Dedifferentiated amniotic fluid mesenchymal stem cell (primary cell): ENCODE data around the gene KIAA2012.
"Not testable (repeated sequence)": the region's sequence is repeated elsewhere in the genome, so short reads cannot be mapped to it uniquely, and the experiment has no call there.

Source experiments
- DNase-seq: peaks from one replicate; pipeline ENCODE4 v3.0.0-alpha.2; 2016; ENCODE audit errors: extremely low spot score

Gene KIAA2012

GRCh38 chr2:202194418-202194817, 121.4 kb downstream of the KIAA2012 start:
- DNase-seq: no peak

GRCh38 chr2:202196727-202197126, 123.7 kb downstream of the KIAA2012 start:
- DNase-seq: no peak

GRCh38 chr2:202201220-202202160, 128.4 kb downstream of the KIAA2012 start:
- DNase-seq: no peak

- no peak for DNase-seq
Measured at GRCh38 chr2:202203348-202203747, 130.3 kb downstream of the KIAA2012 start.

GRCh38 chr2:202204855-202205254, 131.8 kb downstream of the KIAA2012 start:
- DNase-seq: no peak

GRCh38 chr2:202208526-202208925, 135.5 kb downstream of the KIAA2012 start:
- no peak for DNase-seq

GRCh38 chr2:202215179-202215578, 142.1 kb downstream of the KIAA2012 start:
- DNase-seq: no peak

GRCh38 chr2:202221873-202222272, 148.8 kb downstream of the KIAA2012 start:
- DNase-seq: no peak

GRCh38 chr2:202237787-202238233, 164.8 kb downstream of the KIAA2012 start:
- peak; percentile 63 for DNase-seq

GRCh38 chr2:202238234-202239197, 165.5 kb downstream of the KIAA2012 start, which contains the start of gene SUMO1:
TSS of gene SUMO1 (minus strand) at chr2:202238597. CDS start at chr2:202238451, 146 bp downstream.
- DNase-seq: peak; percentile 89

- not testable (repeated sequence) for DNase-seq
Measured at GRCh38 chr2:202247710-202248109, 174.7 kb downstream of the KIAA2012 start.

- no peak for DNase-seq
Measured at GRCh38 chr2:202249521-202250253, 176.6 kb downstream of the KIAA2012 start.

- DNase-seq: no peak
Measured at GRCh38 chr2:202251494-202251893, 178.4 kb downstream of the KIAA2012 start.
